Measurements from ENCODE around the gene SMC5. TPM values are rescaled to one million over a fixed set of nuclear protein-coding genes. Genes with fewer than 3 reads are reported as not detected.

SMC5 gene
- polyA plus RNA-seq, 1 of the 3 experiments (the other 2 are of a cell fraction): 5.3 TPM

- no peaks in the 10 kb centered on the region for H3K9me3 ChIP-seq
- no peak overlapping the region for H3K4me3 ChIP-seq (ENCODE audit: low read depth in 2 of 2, low read length in 1 of 2)
- peaks cover 5% of the 10 kb centered on the region; the same call in 1 of the 2 replicates for H4K20me1 ChIP-seq (ENCODE audit: insufficient read depth)
- no peak overlapping the region for H3K9ac ChIP-seq
- no peak for DNase-seq
- no peak overlapping the region for H3K27ac ChIP-seq (ENCODE audit: low read depth in 2 of 2, low read length in 1 of 2)
- peaks cover 12 to 20% of the 10 kb centered on the region in 2 experiments for H3K36me3 ChIP-seq (replicated peaks in 1 of 2; ENCODE audit: control insufficient read depth in 1 of 2, insufficient read depth in 2 of 2, low read length in 1 of 2)
- no peaks in the 10 kb centered on the region; a peak in 1 of 4 replicates for H3K4me1 ChIP-seq (ENCODE audit: control insufficient read depth in 1 of 2, insufficient read depth in 2 of 2, low read depth in 1 of 2, low read length in 1 of 2)
- H3K79me2 ChIP-seq (ENCODE audit: insufficient read depth): no peaks in the 10 kb centered on the region
- 0 out of 2 replicates have a peak, but pooled peaks cover 3% of the 10 kb centered on the region for H3K9me2 ChIP-seq
- TF ChIP-seq SIN3A (IDR thresholded peaks at IDR 0.05; ENCODE audit: borderline replicate concordance, low read depth, low read length) (no peak), FOXM1 (IDR thresholded peaks at IDR 0.05; ENCODE audit: low read depth) (no peak), RAD21 (IDR thresholded peaks at IDR 0.05; ENCODE audit: low read length) (no peak)
- POLR2A ChIA-PET: no interaction called here
- H3K27me3 ChIP-seq (ENCODE audit: insufficient read depth): no peaks in the 10 kb centered on the region
- no peak overlapping the region for H3K4me2 ChIP-seq
- H2AFZ ChIP-seq (ENCODE audit: low read depth): no peak overlapping the region
- no peaks in the 10 kb centered on the region for H3F3A ChIP-seq (replicated peaks; ENCODE audit: insufficient read depth)
- CTCF ChIA-PET: interaction anchor here (0.9 kb wide), 1 partner anchor 11 kb away, joined by 3 read pairs; no protein-coding TSS in a partner anchor
- WGBS (ENCODE audit: low lambda C conversion rate): 84% methylated on average over 9 of the region's 9 CpGs
Observed at GRCh38 chr9:70382709-70383605, 124.2 kb downstream of the SMC5 start.

DNA sequence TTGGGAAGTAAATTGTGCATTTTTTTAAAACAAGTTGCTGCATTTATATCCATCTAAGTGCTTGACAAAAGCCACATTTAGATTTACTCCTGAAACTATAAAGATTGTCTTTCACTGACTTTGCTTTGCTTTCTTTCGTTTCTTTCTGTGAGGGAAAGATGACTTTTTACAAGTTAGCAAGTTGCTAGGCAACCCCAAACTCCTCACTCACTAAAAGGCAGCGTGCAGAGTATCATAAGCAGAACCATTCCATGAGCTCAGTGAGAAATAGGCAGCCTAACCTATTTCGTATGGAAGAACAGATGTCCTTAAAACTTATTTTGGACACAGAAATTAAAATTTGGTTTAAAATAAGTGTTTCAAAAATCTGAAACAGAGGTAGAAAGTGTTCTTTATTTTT, 126.6 kb downstream of the SMC5 start:
- CTCF ChIA-PET: no interaction called here

More for the DNA sequence above, 126.6 kb downstream of the SMC5 start:
- Histone ChIP-seq H3K9ac (no peak overlapping the region), H3K4me3 (ENCODE audit: low read depth in 2 of 2, low read length in 1 of 2) (no peak overlapping the region), H2AFZ (ENCODE audit: low read depth) (no peak overlapping the region), H3K27ac (ENCODE audit: low read depth in 2 of 2, low read length in 1 of 2) (no peak overlapping the region), H3K4me2 (no peak overlapping the region), H3K27me3 (ENCODE audit: insufficient read depth) (no peaks in the 10 kb centered on the region), H3K9me3 (no peaks in the 10 kb centered on the region), H3K36me3 (replicated peaks in 1 of 2; ENCODE audit: control insufficient read depth in 1 of 2, insufficient read depth in 2 of 2, low read length in 1 of 2) (peaks cover 12 to 20% of the 10 kb centered on the region in 2 experiments), H3F3A (replicated peaks; ENCODE audit: insufficient read depth) (no peaks in the 10 kb centered on the region), H3K9me2 (no peaks in the 10 kb centered on the region), H3K4me1 (ENCODE audit: control insufficient read depth in 1 of 2, insufficient read depth in 2 of 2, low read depth in 1 of 2, low read length in 1 of 2) (peaks cover 0 to 2% of the 10 kb centered on the region in 2 experiments; a peak in 2 of 4 replicates), H4K20me1 (ENCODE audit: insufficient read depth) (peaks cover 30% of the 10 kb centered on the region), H3K79me2 (ENCODE audit: insufficient read depth) (peaks cover 11% of the 10 kb centered on the region; the same call in 1 of the 2 replicates)
- DNase-seq: no peak
- WGBS (ENCODE audit: low lambda C conversion rate): 76% methylated on average over 3 of the region's 3 CpGs
- TF ChIP-seq, protein P1, sequence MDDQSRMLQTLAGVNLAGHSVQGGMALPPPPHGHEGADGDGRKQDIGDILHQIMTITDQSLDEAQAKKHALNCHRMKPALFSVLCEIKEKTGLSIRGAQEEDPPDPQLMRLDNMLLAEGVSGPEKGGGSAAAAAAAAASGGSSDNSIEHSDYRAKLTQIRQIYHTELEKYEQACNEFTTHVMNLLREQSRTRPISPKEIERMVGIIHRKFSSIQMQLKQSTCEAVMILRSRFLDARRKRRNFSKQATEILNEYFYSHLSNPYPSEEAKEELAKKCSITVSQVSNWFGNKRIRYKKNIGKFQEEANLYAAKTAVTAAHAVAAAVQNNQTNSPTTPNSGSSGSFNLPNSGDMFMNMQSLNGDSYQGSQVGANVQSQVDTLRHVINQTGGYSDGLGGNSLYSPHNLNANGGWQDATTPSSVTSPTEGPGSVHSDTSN (IDR thresholded peaks at IDR 0.05): no peak
- TF ChIP-seq NFIC (IDR thresholded peaks at IDR 0.05; ENCODE audit: borderline replicate concordance) (no peak), CTCF (IDR thresholded peaks at IDR 0.05) (no peak), MAX (IDR thresholded peaks at IDR 0.05; ENCODE audit: low read depth) (no peak), FOSL2 (IDR thresholded peaks at IDR 0.05; ENCODE audit: borderline replicate concordance, low read depth) (no peak), FOXM1 (IDR thresholded peaks at IDR 0.05; ENCODE audit: low read depth) (no peak), IRF3 (IDR thresholded peaks at IDR 0.05; ENCODE audit: low read depth, low read length) (no peak), MEF2A (IDR thresholded peaks at IDR 0.05; ENCODE audit: borderline replicate concordance, low read depth) (no peak), TEAD4 (IDR thresholded peaks at IDR 0.05; ENCODE audit: borderline replicate concordance, insufficient read depth) (no peak), GATA2 (CRISPR knock-in tag; IDR thresholded peaks at IDR 0.05) (no peak), EZH2phosphoT487 (IDR thresholded peaks at IDR 0.05; ENCODE audit: borderline replicate concordance, low read depth) (no peak)
- TF ChIP-seq, protein P2, sequence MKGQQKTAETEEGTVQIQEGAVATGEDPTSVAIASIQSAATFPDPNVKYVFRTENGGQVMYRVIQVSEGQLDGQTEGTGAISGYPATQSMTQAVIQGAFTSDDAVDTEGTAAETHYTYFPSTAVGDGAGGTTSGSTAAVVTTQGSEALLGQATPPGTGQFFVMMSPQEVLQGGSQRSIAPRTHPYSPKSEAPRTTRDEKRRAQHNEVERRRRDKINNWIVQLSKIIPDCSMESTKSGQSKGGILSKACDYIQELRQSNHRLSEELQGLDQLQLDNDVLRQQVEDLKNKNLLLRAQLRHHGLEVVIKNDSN (IDR thresholded peaks at IDR 0.05; ENCODE audit: borderline replicate concordance, low read depth): no peak
- TF ChIP-seq, protein P3, sequence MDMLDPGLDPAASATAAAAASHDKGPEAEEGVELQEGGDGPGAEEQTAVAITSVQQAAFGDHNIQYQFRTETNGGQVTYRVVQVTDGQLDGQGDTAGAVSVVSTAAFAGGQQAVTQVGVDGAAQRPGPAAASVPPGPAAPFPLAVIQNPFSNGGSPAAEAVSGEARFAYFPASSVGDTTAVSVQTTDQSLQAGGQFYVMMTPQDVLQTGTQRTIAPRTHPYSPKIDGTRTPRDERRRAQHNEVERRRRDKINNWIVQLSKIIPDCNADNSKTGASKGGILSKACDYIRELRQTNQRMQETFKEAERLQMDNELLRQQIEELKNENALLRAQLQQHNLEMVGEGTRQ (IDR thresholded peaks at IDR 0.05; ENCODE audit: borderline replicate concordance, low read depth, low read length): no peak
- POLR2A ChIA-PET: no interaction called here
